GM19351 (cell line): ENCODE measurements around the gene SMC3.
A peak's percentile ranks its signal among the peaks of the same experiment; 100 is the strongest.
"Not testable (repeated sequence)": the region's sequence is repeated elsewhere in the genome, so short reads cannot be mapped to it uniquely, and the experiment has no call there.

Experiments used
- ATAC-seq: cut with Tn5 transposase; IDR thresholded peaks from one replicate; pipeline ENCODE4 v1.9.1; 2021; ENCODE audit warnings: mild to moderate bottlenecking, moderate library complexity; ENCODE audit not compliant: unreplicated experiment

The SMC3 gene

GRCh38 chr10:110574420-110574819, 6.9 kb downstream of the SMC3 start:
- ATAC-seq, result no peak

GRCh38 chr10:110576220-110576619, 8.7 kb downstream of the SMC3 start:
- no peak for ATAC-seq

GRCh38 chr10:110577056-110577455, 9.6 kb downstream of the SMC3 start:
- no peak for ATAC-seq

- ATAC-seq, result no peak
These were observed 16.5 kb downstream of the SMC3 start for GRCh38 chr10:110584006-110584405.

- ATAC-seq, result no peak
These were observed 24.3 kb downstream of the SMC3 start for GRCh38 chr10:110591760-110592159.

- no peak for ATAC-seq
These were observed 30.0 kb downstream of the SMC3 start for GRCh38 chr10:110597476-110597875.

- ATAC-seq, result peak; percentile 69
These were observed 33.1 kb downstream of the SMC3 start for GRCh38 chr10:110600487-110601101.

- no peak for ATAC-seq
These were observed 34.1 kb downstream of the SMC3 start for GRCh38 chr10:110601581-110601980.

GRCh38 chr10:110608087-110608486, 40.6 kb downstream of the SMC3 start:
- no peak for ATAC-seq

- ATAC-seq, result no peak
These were observed 42.1 kb downstream of the SMC3 start for GRCh38 chr10:110609605-110610004.

GRCh38 chr10:110610308-110610774, 42.8 kb downstream of the SMC3 start:
- peak; percentile 25 for ATAC-seq

- ATAC-seq, result not testable (repeated sequence)
These were observed 43.3 kb downstream of the SMC3 start for GRCh38 chr10:110610781-110611180.

- ATAC-seq, result no peak
These were observed 44.6 kb downstream of the SMC3 start for GRCh38 chr10:110612087-110612486.

GRCh38 chr10:110612629-110613028, 45.1 kb downstream of the SMC3 start:
- ATAC-seq, result no peak

GRCh38 chr10:110613341-110613995, 46.0 kb downstream of the SMC3 start:
- ATAC-seq, result peak; percentile 25

GRCh38 chr10:110613996-110614495, 46.6 kb downstream of the SMC3 start:
- peak; percentile 54 for ATAC-seq

GRCh38 chr10:110615057-110615747, 47.7 kb downstream of the SMC3 start:
- ATAC-seq, result no peak

GRCh38 chr10:110616493-110617033, 49.1 kb downstream of the SMC3 start:
- no peak for ATAC-seq

GRCh38 chr10:110617425-110618229, 50.1 kb downstream of the SMC3 start:
- no peak for ATAC-seq

GRCh38 chr10:110618230-110618610, 50.7 kb downstream of the SMC3 start:
- no peak for ATAC-seq
